GM19438 (cell line): ENCODE data around the gene MFSD2B.
"Not testable (repeated sequence)": the region's sequence is repeated elsewhere in the genome, so short reads cannot be mapped to it uniquely, and the experiment has no call there.

Experiments used
- ATAC-seq: cut with Tn5 transposase; IDR thresholded peaks from one replicate; pipeline ENCODE4 v1.9.1; 2021; ENCODE audit warnings: low read depth; ENCODE audit not compliant: unreplicated experiment

MFSD2B gene

DNA sequence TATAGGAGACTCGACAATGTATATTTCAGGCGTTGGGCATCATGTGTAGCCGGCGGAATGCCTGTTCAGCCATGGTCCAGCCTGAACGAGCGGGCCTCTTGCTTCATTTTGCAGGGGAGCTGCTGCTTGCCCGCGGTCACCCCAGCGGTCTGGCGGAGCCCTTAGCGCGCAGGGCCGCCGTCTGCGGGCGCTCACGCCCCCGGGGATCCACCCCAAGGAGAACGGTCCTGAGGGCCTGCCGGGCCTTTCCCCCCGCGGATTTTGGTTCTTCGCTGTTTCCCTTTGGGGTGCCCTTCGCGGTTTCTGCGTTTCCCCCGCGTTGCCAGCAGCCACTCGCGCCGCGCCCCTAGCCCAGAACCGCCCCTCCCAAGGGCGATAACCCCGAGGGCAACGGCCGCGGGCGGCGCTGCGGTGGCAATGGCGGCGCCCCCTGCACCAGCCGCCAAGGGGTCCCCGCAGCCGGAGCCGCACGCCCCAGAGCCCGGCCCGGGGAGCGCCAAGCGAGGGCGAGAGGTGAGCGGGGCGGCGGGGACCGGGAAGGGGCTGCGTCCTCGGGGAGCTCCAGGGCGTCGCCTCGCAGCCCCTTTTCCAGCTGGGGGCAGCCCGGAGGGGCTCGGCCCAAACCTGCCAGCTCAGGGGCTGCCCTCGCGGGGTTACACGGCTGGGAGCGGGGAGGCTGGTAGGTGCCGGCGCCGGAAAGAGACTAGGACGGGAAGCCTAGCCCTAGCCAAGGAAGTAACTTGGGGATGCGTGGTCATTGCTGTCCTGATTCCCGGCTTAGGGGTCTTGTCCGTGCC is at the start of gene MFSD2B:
Gene MFSD2B (plus strand): TSS at position 406 of the 797 bp plus-strand sequence. CDS start 12 bp downstream, at position 418.
- ATAC-seq = no peak

- ATAC-seq = no peak
These were observed 42.0 kb upstream of the MFSD2B start for GRCh38 chr2:23967846-23968245.

DNA sequence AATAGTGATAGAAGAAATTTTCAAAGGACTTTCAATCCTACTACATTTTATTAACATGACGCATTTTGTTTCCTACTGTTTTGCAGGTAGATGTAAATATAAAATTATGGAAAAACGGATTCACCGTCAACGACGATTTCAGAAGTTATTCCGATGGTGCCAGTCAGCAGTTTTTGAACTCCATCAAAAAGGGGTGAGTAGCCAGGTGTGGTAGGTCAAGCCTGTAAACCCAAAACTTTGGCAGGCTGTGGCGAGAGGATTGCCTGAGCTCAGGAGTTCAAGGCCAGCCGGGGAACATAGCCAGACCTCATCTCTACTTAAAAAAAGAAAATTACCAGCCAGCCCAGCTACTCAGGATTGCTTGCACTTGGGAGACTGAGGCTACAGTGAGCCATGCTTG is 33.0 kb upstream of the MFSD2B start:
- no peak for ATAC-seq

DNA sequence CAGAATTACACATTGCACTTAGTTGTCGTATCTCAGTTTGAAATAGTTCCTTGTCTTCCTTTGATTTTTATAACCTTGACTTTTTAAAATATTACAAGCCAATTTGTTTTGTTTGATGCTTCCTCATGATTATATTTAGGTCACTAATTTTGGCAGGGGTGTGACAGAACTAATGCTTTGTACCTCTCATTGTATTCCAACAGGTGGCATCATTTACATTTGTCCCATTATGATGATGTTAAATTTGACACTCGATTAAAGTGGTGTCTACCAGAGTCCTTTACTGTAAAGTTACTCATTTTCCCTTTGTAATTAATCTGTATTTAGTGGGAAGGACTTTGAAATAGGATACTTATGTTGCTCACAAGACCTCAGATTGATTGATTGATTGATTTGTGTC is 21.5 kb upstream of the MFSD2B start:
- ATAC-seq = no peak

- ATAC-seq = no peak
These were observed 17.0 kb upstream of the MFSD2B start for GRCh38 chr2:23992931-23993330.

DNA sequence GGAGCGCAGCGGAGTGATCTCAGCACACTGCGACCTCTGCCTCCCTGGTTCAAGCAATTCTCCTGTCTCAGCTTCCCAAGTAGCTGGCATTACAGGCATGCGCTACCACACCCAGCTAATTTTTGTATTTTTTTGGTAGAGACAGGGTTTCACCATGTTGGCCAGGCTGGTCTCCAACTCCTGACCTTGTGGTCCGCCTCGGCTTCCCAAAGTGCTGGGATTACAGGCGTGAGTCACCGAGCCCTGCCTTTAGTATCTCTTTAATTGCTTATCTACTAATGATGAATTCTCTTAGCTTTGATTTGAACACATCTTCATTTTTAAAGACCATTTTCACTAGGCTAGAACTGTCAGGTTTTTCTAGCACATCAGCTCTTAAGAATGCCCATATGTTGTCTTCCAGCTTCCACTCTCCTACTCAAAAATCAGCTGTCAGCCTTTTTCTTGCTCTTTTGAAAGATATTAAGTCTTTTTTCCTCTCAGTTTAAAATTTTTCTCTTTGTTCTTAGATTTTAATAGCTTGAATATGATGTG is 16.1 kb upstream of the MFSD2B start:
- ATAC-seq = no peak

- no peak for ATAC-seq
These were observed 15.3 kb upstream of the MFSD2B start for GRCh38 chr2:23994567-23994966.

DNA sequence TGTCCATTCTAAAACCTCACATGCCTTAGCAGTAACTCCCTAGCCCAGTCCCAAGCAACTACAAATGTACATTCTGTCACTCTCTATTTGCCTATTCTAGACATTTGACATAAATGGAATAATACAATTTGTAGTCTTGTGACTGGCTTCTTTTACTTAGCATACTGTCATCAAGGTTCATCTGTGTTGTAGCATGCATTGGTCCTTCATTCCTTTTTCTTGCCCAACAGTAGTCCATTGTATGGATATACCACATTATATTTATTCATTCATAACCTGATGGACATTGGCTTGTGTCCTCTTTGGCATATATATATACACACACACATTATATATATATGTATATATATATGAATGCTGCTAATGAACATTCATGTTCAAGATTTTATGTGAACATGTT is 2.2 kb upstream of the MFSD2B start:
- ATAC-seq = no peak

DNA sequence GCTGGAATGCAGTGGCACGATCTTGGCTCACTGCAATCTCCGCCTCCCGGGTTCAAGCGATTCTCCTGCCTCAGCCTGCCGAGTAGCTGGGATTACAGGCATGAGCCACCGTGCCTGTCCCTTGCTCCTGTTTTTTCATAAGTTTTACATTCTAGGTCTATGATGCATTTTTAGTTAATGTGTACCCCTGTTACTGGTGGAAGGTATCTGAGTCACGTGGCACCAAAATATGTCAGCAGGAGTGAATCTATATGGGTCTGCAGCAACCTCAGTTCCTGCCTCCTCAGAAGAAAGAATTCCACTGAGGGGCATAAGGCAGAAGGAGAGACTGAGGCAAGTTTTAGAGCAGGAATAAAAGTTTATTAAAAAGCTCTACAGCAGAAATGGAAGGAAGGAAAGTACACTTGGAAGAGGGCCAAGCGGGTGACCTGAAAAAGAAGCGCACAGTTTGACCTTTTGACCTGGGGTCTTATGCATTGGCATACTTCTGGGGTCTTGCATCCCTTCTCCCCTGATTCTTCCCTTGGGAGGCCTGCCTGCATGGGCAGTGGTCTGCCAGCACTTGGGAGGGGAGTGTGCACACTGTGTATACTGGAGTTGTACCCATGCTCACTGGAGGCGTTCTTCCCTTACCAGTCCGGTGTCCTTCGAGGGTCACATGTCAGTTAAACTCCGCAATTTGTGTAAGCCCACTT is 1.1 kb upstream of the MFSD2B start:
- ATAC-seq = no peak

DNA sequence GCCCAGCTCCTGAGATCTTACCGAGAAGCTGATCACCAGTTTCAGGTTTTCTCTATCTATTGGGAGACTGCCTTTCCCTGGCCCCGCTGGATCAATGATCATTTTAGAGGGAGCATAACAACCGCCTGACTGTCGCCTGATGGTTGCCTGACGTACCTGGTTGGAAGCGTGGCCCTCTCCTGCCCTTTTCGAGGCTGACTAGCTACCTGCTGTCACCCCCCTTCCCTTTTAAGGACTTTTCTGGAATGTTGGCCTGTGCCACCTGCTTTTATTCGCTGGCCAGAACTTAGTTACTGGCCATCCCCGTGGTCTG is 562 bp upstream of the MFSD2B start:
- no peak for ATAC-seq

GRCh38 chr2:24010477-24011249 is 778 bp downstream of the MFSD2B start:
- no peak for ATAC-seq

DNA sequence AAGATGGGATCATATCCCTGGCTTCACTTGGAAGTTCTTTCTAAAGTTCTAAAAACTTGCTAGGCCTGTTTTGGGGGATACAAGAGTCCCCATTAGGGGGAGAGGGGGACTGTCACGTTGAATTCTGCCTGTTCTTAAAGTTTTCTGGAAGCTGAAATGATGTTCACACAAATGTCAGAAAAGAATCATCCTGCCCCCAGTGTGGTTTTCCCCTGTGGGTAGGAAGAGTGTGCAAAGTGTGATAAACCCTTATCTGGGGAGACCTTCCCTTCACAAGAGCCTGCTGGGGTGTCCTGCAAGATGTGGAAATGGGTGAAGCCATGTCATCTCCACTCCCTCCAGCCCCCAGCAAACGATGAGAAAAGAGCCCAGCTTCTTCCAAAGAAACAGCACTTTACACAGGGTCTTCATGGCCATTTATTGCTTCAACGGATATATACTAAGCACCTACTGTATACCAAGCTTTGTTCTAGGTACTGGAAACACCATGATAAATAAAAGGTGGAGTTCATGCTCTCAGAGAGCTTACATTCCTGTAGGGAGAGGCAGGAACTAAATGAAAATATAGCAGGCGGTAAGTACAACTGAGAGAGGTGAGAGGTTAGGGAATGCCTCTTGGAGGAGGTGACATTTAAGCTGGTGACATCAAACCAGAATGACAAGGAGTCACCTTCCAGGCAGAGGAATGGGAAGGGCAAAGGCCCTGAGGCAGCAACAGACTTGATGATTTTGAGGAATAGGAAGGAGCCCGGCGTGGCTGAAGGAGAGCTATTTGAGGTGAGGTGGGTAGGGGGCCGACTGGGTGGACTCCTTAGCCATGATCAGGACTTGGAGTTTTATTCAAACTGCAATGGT is 1.6 kb downstream of the MFSD2B start:
- no peak for ATAC-seq

DNA sequence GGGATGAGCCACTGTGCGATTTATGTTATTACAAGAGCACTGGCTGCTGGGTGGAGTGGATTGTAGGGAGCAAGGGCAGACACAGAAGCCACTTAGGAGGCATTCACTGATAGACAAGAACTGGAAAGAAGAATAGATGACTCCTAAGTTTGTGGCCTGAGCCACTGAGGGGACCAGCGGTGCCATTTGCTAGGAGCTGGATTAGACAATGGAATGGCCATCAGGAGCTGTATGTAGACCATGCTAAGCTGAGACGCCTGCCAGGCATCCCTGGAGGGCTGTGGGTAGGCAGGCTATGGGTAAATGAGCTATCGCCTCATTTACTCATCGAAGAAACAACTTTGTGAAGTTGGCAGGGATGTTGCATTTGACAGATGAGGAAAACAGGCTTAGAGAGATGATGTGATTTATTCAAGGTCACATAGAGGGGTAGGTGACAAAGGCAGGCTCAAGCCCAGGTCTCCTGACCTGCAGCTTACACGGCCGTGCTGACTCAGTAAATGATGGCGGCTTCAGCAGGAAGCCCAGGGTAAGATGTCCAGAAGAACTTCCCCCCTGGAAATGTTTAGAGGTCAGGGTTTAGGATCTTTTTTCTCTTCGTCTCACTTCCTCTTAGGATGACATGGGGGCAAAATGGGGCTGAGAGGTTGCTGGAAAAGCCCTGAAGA is 2.8 kb downstream of the MFSD2B start:
- ATAC-seq = no peak

- ATAC-seq = not testable (repeated sequence)
These were observed 5.0 kb downstream of the MFSD2B start for GRCh38 chr2:24014902-24015301.

GRCh38 chr2:24015562-24016375 is 5.9 kb downstream of the MFSD2B start:
- ATAC-seq = no peak

GRCh38 chr2:24016376-24016761 is 6.5 kb downstream of the MFSD2B start:
- ATAC-seq = no peak

- no peak for ATAC-seq
These were observed 7.2 kb downstream of the MFSD2B start for GRCh38 chr2:24016853-24017703.

DNA sequence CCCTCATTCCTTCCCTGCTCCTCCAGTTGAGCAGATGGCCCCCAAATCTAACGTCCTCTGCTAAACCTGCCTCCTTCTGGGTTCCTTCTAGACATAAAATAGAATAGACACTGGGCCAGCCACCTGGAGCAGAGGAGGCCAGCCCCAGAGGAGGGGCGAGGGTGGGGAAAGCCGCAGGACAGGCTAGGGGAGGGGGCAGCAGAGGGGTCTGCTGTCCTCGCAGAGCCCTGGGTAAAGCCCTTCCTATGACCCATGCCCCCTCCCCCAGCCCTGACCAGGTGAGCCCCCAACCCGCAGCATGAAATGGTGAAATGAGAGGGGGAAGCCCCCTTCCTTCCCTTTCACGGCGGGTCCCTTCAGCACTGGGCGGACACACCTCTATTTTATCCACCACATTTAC is 7.8 kb downstream of the MFSD2B start:
- no peak for ATAC-seq
